Smooth muscle cell (in vitro differentiated cells): Measurements from ENCODE around the gene CHCHD5. TPM values are rescaled to one million over a fixed set of nuclear protein-coding genes. Genes with fewer than 3 reads are reported as not detected.
A peak's percentile ranks its signal among the peaks of the same experiment; 100 is the strongest.

Experiments used
- DNase-seq: peaks from one replicate; lab custom pipeline; 2025; ENCODE audit not compliant: unreplicated experiment; lab: John Stamatoyannopoulos, UW
- H2AFZ ChIP-seq: fragments of 200-600 bp; sonication (generic); 2 replicates; pipeline ENCODE4 v1.6.0; 2016; ENCODE audit warnings: antibody characterized with exemption, low read depth, mild to moderate bottlenecking
- H3F3A ChIP-seq: fragments of 200-600 bp; sonication (generic); 2 replicates; pipeline ENCODE4 v1.6.0; 2017; ENCODE audit warnings: antibody characterized with exemption, low read depth
- H3K27ac ChIP-seq: fragments of 200-600 bp; sonication (generic); 2 replicates; pipeline ENCODE4 v1.5.1; 2016; ENCODE audit warnings: low read depth, mild to moderate bottlenecking
- H3K27me3 ChIP-seq: fragments of 200-600 bp; sonication (generic); 2 replicates; pipeline ENCODE4 v1.6.1; 2016; ENCODE audit warnings: low read depth, mild to moderate bottlenecking
- H3K36me3 ChIP-seq: fragments of 200-600 bp; sonication (generic); 2 replicates; pipeline ENCODE4 v1.5.1; 2016; ENCODE audit warnings: low read depth
- H3K4me1 ChIP-seq: fragments of 200-600 bp; sonication (generic); 2 replicates; pipeline ENCODE4 v1.5.1; 2016; ENCODE audit warnings: low read depth
- H3K4me2 ChIP-seq: fragments of 200-600 bp; sonication (generic); 2 replicates; pipeline ENCODE4 v1.6.0; 2016; ENCODE audit warnings: mild to moderate bottlenecking
- H3K4me3 ChIP-seq: fragments of 200-600 bp; sonication (generic); 2 replicates; pipeline ENCODE4 v1.5.1; 2016; ENCODE audit warnings: mild to moderate bottlenecking
- H3K79me2 ChIP-seq: fragments of 200-600 bp; sonication (generic); 2 replicates; pipeline ENCODE4 v1.6.0; 2016; ENCODE audit warnings: low read depth, mild to moderate bottlenecking
- H3K9ac ChIP-seq: fragments of 200-600 bp; sonication (generic); 2 replicates; pipeline ENCODE4 v1.6.0; 2016; ENCODE audit warnings: low read depth
- H3K9me3 ChIP-seq: fragments of 200-600 bp; sonication (generic); replicated peaks from 2 replicates; pipeline ENCODE4 v1.5.1; 2016; ENCODE audit warnings: low read depth
- H4K20me1 ChIP-seq: fragments of 200-600 bp; sonication (generic); 2 replicates; pipeline ENCODE4 v1.6.0; 2016; ENCODE audit warnings: low read depth
- CTCF ChIP-seq: fragments of 200-600 bp; sonication (generic); IDR thresholded peaks from 2 replicates; pipeline ENCODE4 v1.5.1; 2017; ENCODE audit warnings: borderline replicate concordance, mild to moderate bottlenecking, antibody characterized with exemption; ENCODE audit not compliant: insufficient read depth, poor library complexity, severe bottlenecking
- WGBS: methylation state at CpG from one replicate; pipeline ENCODE4 v1.1.7; 2016; ENCODE audit warnings: low lambda C conversion rate; 5-methylcytosine and 5-hydroxymethylcytosine counted together
- polyA plus RNA-seq: library from polyadenylated mRNA; unstranded; fragments of >200 nt; fragmentation: Nextera tagmentation; extraction: Ambion mirVana; gene quantifications from 2 replicates; pipeline ENCODE4 v1.2.1, GENCODE V29; 2016
- total RNA-seq: library from RNA; depleted of rRNA; stranded (reverse); fragments of >200 nt; gene quantifications from 2 replicates; pipeline ENCODE4 v1.2.3, GENCODE V29; 2014

CHCHD5 gene
- total and polyA plus RNA-seq, 2 experiments from 2014 or later = 14.3 to 56.4 TPM

GRCh38 chr2:112572005-112572404, 12.4 kb upstream of the CHCHD5 start:
- no peak overlapping the region for H3K4me2 ChIP-seq
- H2AFZ ChIP-seq = no peak overlapping the region
- H3K27ac ChIP-seq = no peak overlapping the region
- no peaks in the 10 kb centered on the region for H3K4me1 ChIP-seq
- H4K20me1 ChIP-seq = no peaks in the 10 kb centered on the region
- H3F3A ChIP-seq = no peaks in the 10 kb centered on the region
- no peak for TF ChIP-seq CTCF
- H3K9ac ChIP-seq = no peak overlapping the region
- H3K36me3 ChIP-seq = peaks cover 24% of the 10 kb centered on the region
- H3K79me2 ChIP-seq = no peaks in the 10 kb centered on the region
- no peak overlapping the region for H3K4me3 ChIP-seq
- H3K27me3 ChIP-seq = no peaks in the 10 kb centered on the region
- no peaks in the 10 kb centered on the region for H3K9me3 ChIP-seq
- WGBS = 90% methylated on average over 7 of the region's 7 CpGs
- DNase-seq = no peak

GRCh38 chr2:112577756-112578155, 6.7 kb upstream of the CHCHD5 start:
- Histone ChIP-seq H3K4me2 (no peak overlapping the region), H3F3A (peaks cover under 1% of the 10 kb centered on the region), H4K20me1 (no peaks in the 10 kb centered on the region), H3K4me1 (no peaks in the 10 kb centered on the region), H3K27ac (no peak overlapping the region), H3K9ac (no peak overlapping the region), H2AFZ (no peak overlapping the region), H3K4me3 (no peak overlapping the region), H3K9me3 (no peaks in the 10 kb centered on the region), H3K36me3 (peaks cover 3% of the 10 kb centered on the region), H3K79me2 (no peaks in the 10 kb centered on the region), H3K27me3 (no peaks in the 10 kb centered on the region)
- TF ChIP-seq CTCF = peak; percentile 4
- no peak for DNase-seq
- WGBS = 74% methylated on average over 5 of the region's 5 CpGs

- Histone ChIP-seq H4K20me1 (no peaks in the 10 kb centered on the region), H3K36me3 (peaks cover 3% of the 10 kb centered on the region), H3K79me2 (no peaks in the 10 kb centered on the region), H3K9me3 (no peaks in the 10 kb centered on the region), H3K27ac (no peak overlapping the region), H3F3A (peaks cover 14% of the 10 kb centered on the region), H3K4me1 (no peaks in the 10 kb centered on the region), H3K4me3 (no peak overlapping the region), H3K4me2 (no peak overlapping the region), H2AFZ (no peak overlapping the region), H3K27me3 (no peaks in the 10 kb centered on the region), H3K9ac (no peak overlapping the region)
- TF ChIP-seq CTCF = peak; percentile 16
- DNase-seq = no peak
These were observed 5.2 kb upstream of the CHCHD5 start for GRCh38 chr2:112579241-112579640.

GRCh38 chr2:112580084-112580483, 4.3 kb upstream of the CHCHD5 start:
- no peak overlapping the region for H2AFZ ChIP-seq
- TF ChIP-seq CTCF = no peak
- peaks cover 14% of the 10 kb centered on the region for H3F3A ChIP-seq
- H4K20me1 ChIP-seq = no peaks in the 10 kb centered on the region
- no peaks in the 10 kb centered on the region for H3K9me3 ChIP-seq
- no peaks in the 10 kb centered on the region for H3K27me3 ChIP-seq
- H3K4me2 ChIP-seq = no peak overlapping the region
- DNase-seq = no peak
- no peak overlapping the region for H3K9ac ChIP-seq
- no peaks in the 10 kb centered on the region for H3K36me3 ChIP-seq
- 94% methylated on average over 7 of the region's 7 CpGs for whole genome bisulfite sequencing
- no peak overlapping the region for H3K27ac ChIP-seq
- H3K4me1 ChIP-seq = peaks cover 4% of the 10 kb centered on the region
- H3K79me2 ChIP-seq = no peaks in the 10 kb centered on the region
- H3K4me3 ChIP-seq = no peak overlapping the region
